ENCODE results near the gene FXYD2. TPM values are rescaled to one million over a fixed set of nuclear protein-coding genes. Genes with fewer than 3 reads are reported as not detected.
A peak's percentile ranks its signal among the peaks of the same experiment; 100 is the strongest.

The FXYD2 gene
- polyA plus RNA-seq, 1 donor: 316 TPM

GRCh38 chr11:117837791-117838190 is 13.2 kb upstream of the FXYD2 start:
- no peak for DNase-seq

GRCh38 chr11:117837070-117837776 is 12.7 kb upstream of the FXYD2 start:
- DNase-seq: no peak

- DNase-seq: no peak
Measured at GRCh38 chr11:117836077-117836960, 11.8 kb upstream of the FXYD2 start.

DNA sequence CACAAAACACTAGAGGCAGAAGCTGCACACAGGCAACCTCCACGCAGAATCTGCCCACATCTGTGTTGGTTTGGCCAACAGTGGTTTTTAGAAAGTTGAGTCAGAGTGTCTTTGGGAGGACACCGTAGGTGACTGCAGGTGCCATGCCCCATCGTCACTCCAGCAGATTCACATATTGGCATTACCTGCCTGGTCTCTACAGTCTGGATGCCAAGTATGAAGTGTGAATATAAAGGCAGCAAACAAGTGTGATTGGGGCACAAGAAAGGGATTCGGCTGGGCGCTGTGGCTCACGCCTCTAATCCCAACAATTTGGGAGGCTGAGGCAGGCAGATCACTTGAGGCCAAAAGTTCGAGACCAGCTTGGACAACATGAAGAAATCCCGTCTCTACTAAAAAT is 11.0 kb upstream of the FXYD2 start:
- DNase-seq: no peak

DNA sequence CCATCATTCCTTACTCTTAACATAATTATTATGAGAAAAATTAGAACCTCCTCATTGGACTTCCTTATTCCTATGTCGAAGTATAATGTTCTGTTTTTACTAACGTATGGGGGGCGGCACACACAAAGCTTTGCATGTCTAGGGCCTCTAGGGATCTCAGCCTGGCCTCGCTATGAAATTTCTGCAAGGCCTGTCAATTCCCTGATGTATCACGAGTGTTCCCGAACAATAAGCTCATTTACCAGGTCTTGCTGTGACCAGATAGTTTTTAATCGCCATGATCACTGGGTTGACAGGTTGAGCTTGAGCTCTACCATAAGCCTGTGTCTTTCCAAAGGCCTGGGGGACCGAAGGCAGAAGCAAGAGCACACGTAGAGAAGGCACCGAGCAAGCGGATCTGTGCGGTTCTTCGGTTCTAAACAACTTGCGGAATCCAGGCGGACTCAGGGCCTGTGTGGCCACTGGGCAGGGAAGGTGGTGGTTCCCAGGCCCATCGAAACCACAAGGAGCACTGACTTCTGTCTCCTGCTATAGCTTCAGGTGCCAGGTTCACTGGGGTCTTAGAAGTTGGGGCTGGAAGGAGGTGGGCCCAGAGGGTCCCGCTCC is 10.4 kb upstream of the FXYD2 start:
- DNase-seq: no peak

DNA sequence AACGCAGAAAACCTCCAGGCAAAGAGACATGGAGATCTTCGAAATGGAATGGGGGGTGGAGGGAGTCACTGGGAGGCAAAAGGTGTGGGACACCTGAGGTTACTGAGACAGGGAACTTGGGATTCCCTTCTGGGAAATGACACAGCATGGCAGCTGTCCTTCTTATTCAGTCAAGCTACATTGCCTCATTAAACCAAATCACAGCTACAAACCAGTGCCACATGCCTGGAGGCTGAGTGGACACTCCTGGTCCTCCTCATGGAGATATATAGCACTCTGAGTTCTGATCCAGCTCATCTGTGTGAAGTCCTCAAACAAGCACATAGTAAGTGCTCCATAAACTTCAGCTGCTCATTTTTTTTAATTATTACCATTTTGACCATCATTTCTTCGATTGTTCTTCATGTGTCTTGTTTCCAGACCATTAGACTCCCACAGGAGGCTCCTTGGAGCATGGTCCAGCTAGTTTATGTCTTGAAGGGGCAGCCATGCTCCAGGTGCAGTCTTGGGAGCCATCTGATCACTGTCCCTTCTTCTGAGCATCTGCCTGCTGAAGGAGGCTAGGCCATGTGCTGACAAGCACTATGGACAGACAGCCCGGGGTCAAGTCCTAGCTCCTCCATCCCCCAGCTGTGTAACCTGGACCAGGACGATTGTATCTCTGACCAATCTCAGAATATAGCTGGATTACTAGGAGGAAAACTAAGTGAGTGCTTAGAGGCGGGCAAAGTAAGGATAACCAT is 9.7 kb upstream of the FXYD2 start:
- DNase-seq: no peak

- peak; percentile 74 for DNase-seq
Measured at GRCh38 chr11:117833401-117833891, 8.9 kb upstream of the FXYD2 start.

GRCh38 chr11:117832511-117832910 is 8.0 kb upstream of the FXYD2 start:
- DNase-seq: no peak

DNA sequence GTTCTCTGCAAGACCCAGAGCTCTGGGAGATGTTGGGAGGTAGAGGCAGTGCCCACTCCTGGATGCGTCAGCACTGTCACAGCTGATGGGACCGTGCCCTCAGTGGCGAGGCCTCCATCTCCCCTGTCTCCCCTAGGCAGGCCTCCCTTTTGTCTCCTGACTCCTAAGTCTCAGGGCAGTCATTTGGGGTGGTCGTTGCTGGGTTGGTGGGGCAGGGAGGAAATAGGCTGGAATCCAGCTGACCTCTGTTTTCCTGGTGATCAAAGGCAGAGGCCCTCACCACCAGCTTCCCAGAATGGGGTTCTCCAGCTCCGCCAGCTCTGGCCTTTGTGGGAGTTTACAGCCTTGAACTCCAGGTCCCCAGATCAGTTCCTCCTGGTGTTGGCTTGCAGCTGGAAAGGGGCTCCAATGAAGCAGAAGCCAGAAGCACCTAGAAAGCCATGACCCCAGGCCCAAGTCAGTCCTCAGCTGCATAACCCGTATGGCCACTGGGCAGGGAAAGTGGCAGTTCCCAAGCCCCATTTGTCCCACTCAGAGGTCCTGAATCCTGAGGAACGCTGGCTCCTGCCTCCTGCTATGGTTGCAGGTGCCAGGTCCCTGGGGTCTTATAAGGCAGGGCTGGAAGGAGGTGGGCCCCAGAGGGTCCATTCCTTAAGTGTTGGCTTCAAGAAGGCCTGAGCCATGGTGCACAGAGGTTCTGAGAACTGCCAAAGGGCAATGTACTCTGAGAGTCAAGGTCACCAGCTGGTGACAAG is 7.3 kb upstream of the FXYD2 start:
- no peak for DNase-seq

- no peak for DNase-seq
Measured at GRCh38 chr11:117830674-117831351, 6.3 kb upstream of the FXYD2 start.

GRCh38 chr11:117830072-117830471 is 5.5 kb upstream of the FXYD2 start:
- DNase-seq: no peak

- DNase-seq: no peak
Measured at GRCh38 chr11:117829369-117829725, 4.8 kb upstream of the FXYD2 start.

- DNase-seq: no peak
Measured at GRCh38 chr11:117828611-117829368, 4.2 kb upstream of the FXYD2 start.

DNA sequence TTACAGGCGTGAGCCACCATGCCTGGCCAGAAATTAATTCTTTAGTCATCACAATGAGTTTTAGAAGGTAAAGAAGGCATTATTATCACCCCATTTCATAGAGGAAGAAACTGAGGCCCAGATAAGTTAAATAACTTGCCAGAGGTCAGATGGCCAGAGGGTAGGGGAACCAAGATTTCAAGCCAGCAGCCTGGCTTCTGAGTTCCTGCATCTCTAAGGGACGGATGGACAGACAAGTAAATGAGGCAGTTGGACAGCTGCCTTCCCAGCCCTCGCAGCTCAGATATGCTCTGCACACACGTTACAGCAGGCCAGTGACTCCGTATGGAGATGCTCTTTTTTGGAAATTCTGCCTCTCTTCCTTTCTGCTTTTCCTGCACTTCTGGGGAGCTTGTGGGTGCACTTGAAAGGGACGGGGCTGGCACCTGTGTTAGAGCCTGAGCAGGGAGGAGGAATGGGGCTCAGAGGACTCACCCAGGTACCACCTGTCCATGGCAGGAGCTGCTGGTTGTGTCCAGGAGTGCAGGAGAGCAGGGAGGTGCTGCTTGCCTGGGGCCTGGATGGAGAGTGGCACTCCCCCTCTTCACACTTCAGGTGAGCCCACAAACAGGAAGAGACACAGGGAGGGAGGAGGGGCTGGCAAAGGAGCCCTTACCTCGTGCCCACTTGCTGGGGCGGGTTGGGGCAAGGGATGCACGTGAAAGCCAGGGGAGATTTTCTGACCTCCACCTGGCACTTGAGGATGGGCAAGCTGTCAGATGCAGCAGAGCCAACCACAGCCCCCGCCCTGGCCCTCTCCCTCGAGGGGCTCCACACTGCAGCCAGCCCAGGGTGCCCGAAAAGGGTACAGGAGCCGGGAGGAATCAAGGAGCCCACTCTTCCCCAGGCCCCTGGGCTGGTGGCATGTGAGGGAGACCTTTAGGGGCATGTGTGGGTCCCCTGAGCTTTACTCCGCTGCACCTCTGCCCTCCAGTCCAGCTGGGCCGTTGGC is 3.3 kb upstream of the FXYD2 start:
- no peak for DNase-seq

DNA sequence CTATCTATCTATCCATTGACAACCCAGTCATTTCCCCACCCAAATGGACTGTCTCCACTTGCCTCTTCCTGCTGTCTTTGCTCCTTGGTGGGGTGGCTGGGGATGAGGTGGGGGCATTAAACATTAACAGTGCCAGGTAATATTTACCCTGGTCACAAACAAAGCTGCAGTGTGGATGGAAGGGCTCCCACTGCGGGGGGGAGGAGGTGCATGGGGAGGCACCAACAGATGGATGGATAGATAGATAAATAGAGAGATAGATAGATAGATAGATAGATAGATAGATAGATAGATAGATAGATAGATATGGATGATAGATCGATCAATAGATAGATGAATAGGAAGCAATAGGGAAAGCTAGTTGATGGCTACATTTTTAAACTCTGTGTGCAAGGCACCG is 2.3 kb upstream of the FXYD2 start:
- no peak for DNase-seq

- DNase-seq: no peak
Measured at GRCh38 chr11:117826190-117826570, 1.6 kb upstream of the FXYD2 start.

DNA sequence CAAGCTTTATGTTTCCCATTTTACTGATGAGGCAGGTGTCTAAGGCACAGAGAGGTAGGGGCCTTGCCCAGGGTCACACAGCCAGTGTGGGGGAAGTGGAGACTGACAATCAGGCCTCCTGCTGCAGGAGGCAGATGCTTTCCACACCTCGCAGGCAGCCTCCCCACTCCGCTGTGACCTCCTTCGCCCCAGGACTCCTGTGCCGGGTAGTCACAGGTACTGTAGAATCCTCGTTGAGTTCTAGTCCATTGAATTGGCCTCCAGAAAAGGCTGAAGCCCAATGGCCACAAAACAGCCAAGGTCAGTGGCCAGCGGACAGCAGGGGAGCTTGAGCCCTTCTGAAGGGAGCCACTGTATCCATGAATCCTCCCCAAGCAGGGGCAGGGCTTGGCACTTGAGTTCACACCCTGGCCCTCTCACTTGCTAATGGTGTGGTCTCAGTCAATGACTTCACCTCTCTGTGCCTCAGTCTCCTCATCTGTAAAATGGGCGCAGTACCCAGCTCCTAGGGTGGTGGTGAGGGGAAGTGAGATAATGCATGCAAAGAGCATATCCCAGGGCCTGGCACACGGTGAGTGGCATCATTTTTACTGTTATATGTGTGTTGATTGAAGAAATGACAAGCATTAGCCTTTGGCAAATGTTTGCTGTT is 1.1 kb upstream of the FXYD2 start:
- DNase-seq: no peak

GRCh38 chr11:117823946-117824420 is 561 bp downstream of the FXYD2 start:
- DNase-seq: no peak
